Activated CD4-positive, alpha-beta memory T cell treated with anti-CD3 and anti-CD28 coated beads, Interleukin-2, amount 10 ng/mL, durations not matched to agents 7 days and 5 days (primary cell): ENCODE results near the gene GMDS. TPM values are rescaled to one million over a fixed set of nuclear protein-coding genes. Genes with fewer than 3 reads are reported as not detected.

Experiments
- CTCF ChIA-PET: fragments of 350-600 bp; sonication (Branson Sonifier 250); formaldehyde crosslinking; loops from one replicate; lab custom pipeline; 2021; ENCODE audit warnings: antibody characterized with exemption, inconsistent platforms; lab: Charles Lee
- POLR2A ChIA-PET: fragments of 350-600 bp; sonication (Branson Sonifier 250); formaldehyde crosslinking; loops from one replicate; lab custom pipeline; 2021; ENCODE audit warnings: antibody characterized with exemption; lab: Charles Lee
- DNase-seq: peaks from one replicate; pipeline ENCODE4 v3.0.0-alpha.2; 2020
- H3K27ac Mint-ChIP-seq: one replicate; pipeline ENCODE4 v1.8.0; 2021; ENCODE audit warnings: mild to moderate bottlenecking, mixed read lengths
- H3K27me3 Mint-ChIP-seq: one replicate; pipeline ENCODE4 v1.8.0; 2021; ENCODE audit warnings: mixed read lengths
- H3K36me3 Mint-ChIP-seq: one replicate; pipeline ENCODE4 v1.8.0; 2021; ENCODE audit warnings: low read depth, mixed read lengths
- H3K4me1 Mint-ChIP-seq: one replicate; pipeline ENCODE4 v1.8.0; 2021; ENCODE audit warnings: mixed read lengths
- H3K4me3 Mint-ChIP-seq: one replicate; pipeline ENCODE4 v1.8.0; 2021; ENCODE audit warnings: mild to moderate bottlenecking, mixed read lengths
- H3K9me3 Mint-ChIP-seq: one replicate; pipeline ENCODE4 v1.8.0; 2021; ENCODE audit warnings: mixed read lengths
- total RNA-seq, 2 experiments: library from RNA; stranded (reverse); gene quantifications; one replicate each; pipeline ENCODE4 v1.2.3, GENCODE V29; 2021

The GMDS gene
- total RNA-seq, 2 experiments from 2014 or later: 23.7 to 24.7 TPM

GRCh38 chr6:2077826-2078225 lies 167.6 kb downstream of the GMDS start:
- H3K4me3 Mint-ChIP-seq: no peak overlapping the region
- H3K9me3 Mint-ChIP-seq: peaks cover 10% of the 10 kb centered on the region
- POLR2A ChIA-PET: no interaction called here
- peaks cover 5% of the 10 kb centered on the region for H3K27me3 Mint-ChIP-seq
- H3K36me3 Mint-ChIP-seq: peaks cover 12% of the 10 kb centered on the region
- peaks cover 29% of the 10 kb centered on the region for H3K4me1 Mint-ChIP-seq
- H3K27ac Mint-ChIP-seq: no peak overlapping the region
- no peak for DNase-seq
- CTCF ChIA-PET: no interaction called here

- Mint-ChIP-seq H3K4me3 (no peak overlapping the region), H3K36me3 (peaks cover 5% of the 10 kb centered on the region), H3K27me3 (peaks cover 3% of the 10 kb centered on the region), H3K4me1 (peaks cover under 1% of the 10 kb centered on the region), H3K27ac (no peak overlapping the region), H3K9me3 (peaks cover 3% of the 10 kb centered on the region)
- CTCF ChIA-PET: no interaction called here
- POLR2A ChIA-PET: no interaction called here
- DNase-seq: no peak
Observed at GRCh38 chr6:2073476-2073875, 171.9 kb downstream of the GMDS start.

GRCh38 chr6:2072453-2072852 lies 173.0 kb downstream of the GMDS start:
- no peak overlapping the region for H3K27ac Mint-ChIP-seq
- ChIA-PET CTCF (no interaction called here), POLR2A (no interaction called here)
- no peak overlapping the region for H3K4me3 Mint-ChIP-seq
- no peaks in the 10 kb centered on the region for H3K4me1 Mint-ChIP-seq
- no peak for DNase-seq
- no peaks in the 10 kb centered on the region for H3K9me3 Mint-ChIP-seq
- no peaks in the 10 kb centered on the region for H3K36me3 Mint-ChIP-seq
- no peaks in the 10 kb centered on the region for H3K27me3 Mint-ChIP-seq

DNA sequence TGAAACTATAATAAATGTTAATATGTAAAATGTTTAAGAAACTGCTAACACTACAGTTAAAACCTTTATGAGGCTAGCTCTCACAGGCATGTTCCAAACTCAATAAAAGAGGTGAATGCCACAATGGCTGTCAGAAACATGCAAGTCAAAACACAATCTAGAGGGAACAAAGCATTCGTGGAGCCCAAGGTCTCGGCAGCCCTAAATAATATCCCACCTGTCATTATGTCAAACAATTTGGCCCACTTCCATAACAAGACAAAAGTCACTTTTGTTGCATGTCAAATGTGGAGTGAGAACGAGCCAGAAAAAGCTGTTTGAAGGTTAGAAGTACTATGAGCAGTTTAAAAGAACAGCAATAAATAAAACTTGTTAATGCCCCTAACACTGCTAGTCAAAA lies 181.9 kb downstream of the GMDS start:
- no peaks in the 10 kb centered on the region for H3K36me3 Mint-ChIP-seq
- POLR2A ChIA-PET: no interaction called here
- H3K4me3 Mint-ChIP-seq: no peak overlapping the region
- H3K4me1 Mint-ChIP-seq: no peaks in the 10 kb centered on the region
- no peak for DNase-seq
- CTCF ChIA-PET: no interaction called here
- no peaks in the 10 kb centered on the region for H3K27me3 Mint-ChIP-seq
- H3K27ac Mint-ChIP-seq: no peak overlapping the region
- peaks cover 6% of the 10 kb centered on the region for H3K9me3 Mint-ChIP-seq

DNA sequence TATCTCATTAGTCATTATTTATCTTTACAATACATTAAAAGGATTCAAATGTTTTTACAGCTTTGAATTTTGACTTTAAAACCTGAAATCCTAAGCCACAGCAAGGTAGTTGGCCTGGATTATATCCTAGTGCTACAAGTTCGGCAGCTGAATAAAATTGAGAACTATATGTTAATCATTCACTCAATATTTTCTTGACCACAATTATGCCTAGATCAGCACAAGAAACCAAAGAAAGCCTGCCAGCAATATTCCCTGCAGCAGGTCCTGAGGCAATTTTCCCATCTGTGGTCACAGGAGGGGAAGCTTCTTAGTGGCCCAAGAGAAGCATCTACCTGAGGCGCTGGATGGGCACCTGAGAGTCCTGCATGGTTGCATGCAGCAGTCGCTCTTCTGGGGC lies 183.5 kb downstream of the GMDS start:
- ChIA-PET CTCF (no interaction called here), POLR2A (no interaction called here)
- H3K27me3 Mint-ChIP-seq: no peaks in the 10 kb centered on the region
- no peaks in the 10 kb centered on the region for H3K36me3 Mint-ChIP-seq
- H3K4me1 Mint-ChIP-seq: no peaks in the 10 kb centered on the region
- no peak for DNase-seq
- no peak overlapping the region for H3K4me3 Mint-ChIP-seq
- H3K27ac Mint-ChIP-seq: no peak overlapping the region
- H3K9me3 Mint-ChIP-seq: peaks cover 6% of the 10 kb centered on the region

DNA sequence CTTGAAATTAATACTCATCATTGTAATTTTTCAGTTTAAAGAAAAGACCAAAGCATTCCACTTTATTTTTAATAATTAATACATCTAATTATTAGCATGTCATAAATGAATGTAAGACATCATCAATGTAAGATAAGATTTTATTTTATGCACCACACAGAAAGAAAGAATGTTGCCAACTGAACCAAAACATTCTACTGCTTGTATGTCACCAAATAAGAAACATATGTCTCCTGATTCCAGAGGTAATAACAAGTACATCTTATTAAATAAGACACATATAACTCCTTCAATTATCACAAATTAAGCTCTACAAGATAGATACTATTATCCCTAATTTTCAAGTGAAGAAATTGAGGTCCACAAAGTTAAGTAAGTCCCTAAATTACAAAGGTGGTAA lies 189.5 kb downstream of the GMDS start:
- Mint-ChIP-seq H3K27ac (no peak overlapping the region), H3K9me3 (peaks cover 4% of the 10 kb centered on the region), H3K4me3 (no peak overlapping the region), H3K27me3 (no peaks in the 10 kb centered on the region), H3K36me3 (no peaks in the 10 kb centered on the region), H3K4me1 (no peaks in the 10 kb centered on the region)
- DNase-seq: no peak
- CTCF ChIA-PET: no interaction called here
- POLR2A ChIA-PET: no interaction called here

DNA sequence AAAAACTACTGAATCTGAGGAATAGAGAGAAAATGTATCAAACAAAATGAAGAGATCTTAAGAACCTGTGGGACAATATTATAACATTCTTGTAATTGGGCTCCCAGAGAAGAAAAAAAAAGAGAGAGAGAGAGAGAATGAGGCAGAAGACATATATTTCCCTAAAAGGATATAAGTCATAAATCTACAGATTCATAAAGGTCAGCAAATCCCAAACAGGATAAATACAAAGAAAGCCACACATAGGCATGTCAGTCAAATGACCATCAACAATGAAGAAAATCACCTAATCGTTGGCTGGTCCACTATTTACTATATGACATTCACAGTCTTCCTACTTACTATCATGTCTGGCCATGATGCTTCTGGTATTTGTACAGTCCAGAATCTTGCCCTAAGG lies 190.3 kb downstream of the GMDS start:
- CTCF ChIA-PET: no interaction called here
- DNase-seq: no peak
- Mint-ChIP-seq H3K9me3 (peaks cover 4% of the 10 kb centered on the region), H3K27me3 (no peaks in the 10 kb centered on the region), H3K4me3 (no peak overlapping the region), H3K27ac (no peak overlapping the region), H3K36me3 (no peaks in the 10 kb centered on the region), H3K4me1 (no peaks in the 10 kb centered on the region)
- POLR2A ChIA-PET: no interaction called here

DNA sequence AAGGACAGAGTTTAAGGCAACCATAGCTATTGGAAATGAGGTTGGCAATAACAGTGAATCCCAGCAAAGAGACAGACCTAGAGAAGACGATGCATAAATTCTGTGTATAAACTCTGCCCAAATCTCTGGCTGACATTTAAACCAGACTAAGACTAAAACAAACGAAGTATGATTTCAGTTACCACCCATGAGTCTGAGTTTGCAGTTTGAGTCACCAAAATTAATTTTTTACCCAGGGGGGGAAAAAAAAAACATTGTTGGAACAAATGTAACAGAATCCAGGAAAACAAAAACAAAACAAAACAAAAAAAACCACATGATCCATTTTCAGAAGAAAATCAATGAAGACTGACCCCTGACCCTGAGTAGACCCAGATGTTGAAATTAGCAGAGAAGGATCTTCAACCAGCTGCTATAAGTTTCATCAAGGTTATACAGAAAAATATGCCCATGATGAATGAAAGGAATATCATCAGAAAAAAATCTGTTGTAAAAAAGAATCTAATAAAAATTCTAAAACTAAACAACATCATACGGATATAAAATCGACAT lies 190.8 kb downstream of the GMDS start:
- ChIA-PET POLR2A (no interaction called here), CTCF (no interaction called here)
- H3K27ac Mint-ChIP-seq: no peak overlapping the region
- H3K4me1 Mint-ChIP-seq: no peaks in the 10 kb centered on the region
- no peaks in the 10 kb centered on the region for H3K9me3 Mint-ChIP-seq
- H3K27me3 Mint-ChIP-seq: no peaks in the 10 kb centered on the region
- H3K4me3 Mint-ChIP-seq: no peak overlapping the region
- no peak for DNase-seq
- H3K36me3 Mint-ChIP-seq: no peaks in the 10 kb centered on the region

DNA sequence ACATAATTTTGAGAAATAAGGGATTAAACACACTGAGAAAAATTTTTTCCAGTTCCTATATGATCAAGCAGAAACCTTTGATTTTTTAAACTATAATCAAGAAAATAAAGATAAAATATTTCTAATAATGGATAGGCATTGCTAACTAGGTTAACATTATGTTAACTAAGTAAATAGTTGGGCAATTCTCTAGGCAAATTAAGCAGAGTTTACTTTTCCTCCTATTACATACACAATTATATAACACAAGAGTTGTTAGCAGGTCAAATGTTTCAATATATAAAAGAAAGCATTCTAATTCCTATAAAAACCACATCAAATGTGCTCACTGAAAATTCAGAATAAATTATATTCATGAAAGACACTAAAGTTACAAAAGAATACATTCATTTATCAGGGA lies 191.7 kb downstream of the GMDS start:
- no peaks in the 10 kb centered on the region for H3K4me1 Mint-ChIP-seq
- no peak overlapping the region for H3K4me3 Mint-ChIP-seq
- H3K36me3 Mint-ChIP-seq: no peaks in the 10 kb centered on the region
- ChIA-PET CTCF (no interaction called here), POLR2A (no interaction called here)
- no peaks in the 10 kb centered on the region for H3K27me3 Mint-ChIP-seq
- no peak for DNase-seq
- H3K27ac Mint-ChIP-seq: no peak overlapping the region
- H3K9me3 Mint-ChIP-seq: no peaks in the 10 kb centered on the region

DNA sequence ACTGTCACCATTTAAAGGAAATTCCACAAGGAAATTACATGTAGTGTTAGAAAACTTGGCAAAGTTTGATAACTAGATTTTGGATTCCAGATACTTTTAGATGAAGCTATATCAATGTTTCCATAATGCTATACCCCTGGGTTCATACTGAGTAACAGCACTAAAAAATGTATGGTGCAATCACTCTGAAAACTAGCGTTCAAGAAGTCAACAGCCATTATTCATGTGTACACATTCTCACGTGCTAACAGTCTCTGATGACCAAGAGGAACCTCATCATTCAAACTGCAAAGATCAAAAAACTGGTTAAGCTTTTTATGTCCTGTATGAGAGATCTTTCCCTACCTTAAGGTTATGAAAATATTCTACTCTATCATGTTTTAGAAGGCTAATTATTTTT lies 197.6 kb downstream of the GMDS start:
- DNase-seq: no peak

GRCh38 chr6:2044192-2044591 lies 201.2 kb downstream of the GMDS start:
- Mint-ChIP-seq H3K36me3 (no peaks in the 10 kb centered on the region), H3K4me3 (no peak overlapping the region), H3K27me3 (no peaks in the 10 kb centered on the region), H3K9me3 (peaks cover 3% of the 10 kb centered on the region), H3K4me1 (no peaks in the 10 kb centered on the region), H3K27ac (no peak overlapping the region)
- no peak for DNase-seq
- CTCF ChIA-PET: no interaction called here
- POLR2A ChIA-PET: no interaction called here

More for the DNA sequence above, 197.6 kb downstream of the GMDS start:
- ChIA-PET CTCF (no interaction called here), POLR2A (no interaction called here)
- no peak overlapping the region for H3K27ac Mint-ChIP-seq
- H3K36me3 Mint-ChIP-seq: no peaks in the 10 kb centered on the region
- no peak overlapping the region for H3K4me3 Mint-ChIP-seq
- H3K9me3 Mint-ChIP-seq: peaks cover 3% of the 10 kb centered on the region
- no peaks in the 10 kb centered on the region for H3K27me3 Mint-ChIP-seq
- H3K4me1 Mint-ChIP-seq: no peaks in the 10 kb centered on the region

GRCh38 chr6:2042956-2043648 lies 202.3 kb downstream of the GMDS start:
- CTCF ChIA-PET: no interaction called here

DNA sequence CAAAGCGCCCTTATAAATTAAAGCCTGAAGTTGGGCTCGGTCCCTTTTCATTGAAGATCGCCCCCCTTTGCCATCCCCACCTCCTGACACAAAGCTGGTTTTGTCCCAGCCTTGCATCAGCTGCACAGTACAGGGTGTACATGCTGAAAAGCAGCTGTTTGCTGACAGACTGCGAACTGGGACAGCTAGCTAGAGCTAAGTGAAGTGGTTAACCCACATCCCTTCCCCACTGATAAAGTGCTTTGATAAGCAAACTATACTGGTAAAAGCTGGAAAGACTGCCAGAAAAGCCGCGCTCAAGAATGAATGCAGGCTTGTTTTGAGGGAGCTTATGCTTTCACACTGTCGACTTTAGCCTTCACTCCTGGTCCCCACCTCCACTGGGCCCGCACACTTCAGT lies 207.3 kb downstream of the GMDS start:
- POLR2A ChIA-PET: interaction anchor here (0.6 to 1.3 kb wide), 3 partner anchors 33 to 1669 kb away, joined by 3 to 7 read pairs (median 3); no protein-coding TSS in a partner anchor
- H3K4me1 Mint-ChIP-seq: peaks cover 25% of the 10 kb centered on the region
- H3K36me3 Mint-ChIP-seq: peaks cover 3% of the 10 kb centered on the region
- CTCF ChIA-PET: interaction anchor here (0.8 to 1.0 kb wide), 2 partner anchors 66 to 596 kb away, joined by 3 read pairs; no protein-coding TSS in a partner anchor
- peaks cover 7% of the 10 kb centered on the region for H3K27me3 Mint-ChIP-seq
- H3K9me3 Mint-ChIP-seq: no peaks in the 10 kb centered on the region
- peak; percentile 60 for DNase-seq
- H3K27ac Mint-ChIP-seq: no peak overlapping the region
- no peak overlapping the region for H3K4me3 Mint-ChIP-seq

More at GRCh38 chr6:2042956-2043648, 202.3 kb downstream of the GMDS start:
- H3K4me3 Mint-ChIP-seq: no peak overlapping the region
- no peaks in the 10 kb centered on the region for H3K36me3 Mint-ChIP-seq
- H3K4me1 Mint-ChIP-seq: peaks cover 10% of the 10 kb centered on the region
- DNase-seq: no peak
- no peaks in the 10 kb centered on the region for H3K27me3 Mint-ChIP-seq
- H3K9me3 Mint-ChIP-seq: peaks cover 3% of the 10 kb centered on the region
- H3K27ac Mint-ChIP-seq: no peak overlapping the region
- POLR2A ChIA-PET: no interaction called here
